HG02943 (cell line): Measurements from ENCODE around the gene SPZ1.
"Not testable (repeated sequence)": the region's sequence is repeated elsewhere in the genome, so short reads cannot be mapped to it uniquely, and the experiment has no call there.

Experiments
- ATAC-seq: cut with Tn5 transposase; IDR thresholded peaks from one replicate; pipeline ENCODE4 v1.9.1; 2021; ENCODE audit warnings: mild to moderate bottlenecking, low read depth, moderate library complexity; ENCODE audit not compliant: unreplicated experiment

The SPZ1 gene

DNA sequence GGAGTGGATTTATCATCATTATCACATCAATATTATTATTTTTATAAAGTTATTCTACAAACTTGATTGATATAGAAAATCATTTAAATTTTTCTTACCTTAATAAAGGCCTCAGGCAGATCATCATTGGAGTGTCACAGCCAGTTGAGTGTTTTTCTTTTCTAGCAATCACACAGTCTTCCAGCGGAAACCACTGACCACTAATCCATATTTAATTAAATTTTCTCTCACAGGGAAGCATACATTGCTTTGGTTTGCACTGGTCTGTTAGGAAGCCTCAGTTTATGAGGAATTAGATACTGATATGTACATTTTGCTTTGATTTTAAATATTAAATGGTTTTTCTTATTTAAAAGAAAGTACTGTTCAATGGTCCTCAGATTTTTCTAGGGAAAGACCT, 6.7 kb downstream of the SPZ1 start:
- ATAC-seq: no peak

DNA sequence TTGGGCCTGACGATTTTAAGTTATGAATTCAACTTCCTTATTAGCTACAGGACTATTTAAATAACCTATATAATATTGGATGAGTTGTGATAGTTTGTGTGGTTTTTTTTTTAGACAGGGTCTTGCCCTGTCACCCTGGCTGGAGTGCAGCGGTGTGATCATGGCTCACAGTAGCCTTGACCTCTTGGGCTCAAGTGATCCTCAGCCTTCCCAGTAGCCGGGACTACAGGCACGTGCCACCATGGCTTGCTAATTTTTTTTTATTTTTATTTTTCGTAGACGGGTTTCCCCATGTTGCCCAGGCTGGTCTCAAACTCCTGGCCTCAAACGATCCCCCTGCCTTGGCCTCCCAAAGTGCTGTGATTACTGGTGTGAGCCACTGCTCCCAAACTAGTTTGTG, 17.6 kb downstream of the SPZ1 start:
- ATAC-seq: no peak

- ATAC-seq: no peak
These were observed 19.3 kb downstream of the SPZ1 start for GRCh38 chr5:80339116-80339515.

DNA sequence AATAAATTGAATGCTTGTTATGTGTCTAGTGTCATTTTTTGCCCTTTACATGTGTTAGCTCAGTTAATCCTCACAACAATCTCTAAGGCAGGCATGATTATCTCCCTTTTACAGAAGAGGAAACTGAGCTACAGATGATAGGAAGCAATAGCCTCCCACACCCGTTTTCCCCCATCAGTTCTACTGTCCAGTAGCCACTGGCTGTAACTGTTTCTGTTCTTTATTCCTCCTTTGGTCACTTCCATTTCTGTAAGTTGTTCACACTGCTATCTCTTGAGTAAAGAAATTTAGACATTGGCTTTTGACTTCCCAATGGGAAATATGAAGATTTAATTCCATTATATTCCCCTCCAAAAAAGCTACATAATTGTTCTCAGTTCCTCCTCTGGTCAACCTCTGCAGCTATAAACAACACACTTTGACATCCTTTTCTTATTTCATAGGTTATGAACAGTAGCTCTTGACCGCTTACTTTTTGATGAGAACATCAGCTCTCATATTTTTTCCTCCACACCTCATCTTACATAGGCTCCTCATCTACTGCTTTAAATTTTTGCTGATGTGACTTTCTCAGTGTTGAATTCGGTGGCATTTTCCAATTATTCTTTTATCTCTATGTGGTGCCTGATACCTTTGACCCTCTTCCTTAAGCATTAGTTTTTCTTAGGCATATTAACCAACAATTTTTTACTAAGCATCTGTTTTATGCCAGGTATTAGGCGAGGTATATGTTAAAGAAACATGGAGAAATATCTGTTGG, 21.4 kb downstream of the SPZ1 start:
- ATAC-seq: no peak

- no peak for ATAC-seq
These were observed 23.3 kb downstream of the SPZ1 start for GRCh38 chr5:80343067-80343466.

- no peak for ATAC-seq
These were observed 26.3 kb downstream of the SPZ1 start for GRCh38 chr5:80346055-80346454.

DNA sequence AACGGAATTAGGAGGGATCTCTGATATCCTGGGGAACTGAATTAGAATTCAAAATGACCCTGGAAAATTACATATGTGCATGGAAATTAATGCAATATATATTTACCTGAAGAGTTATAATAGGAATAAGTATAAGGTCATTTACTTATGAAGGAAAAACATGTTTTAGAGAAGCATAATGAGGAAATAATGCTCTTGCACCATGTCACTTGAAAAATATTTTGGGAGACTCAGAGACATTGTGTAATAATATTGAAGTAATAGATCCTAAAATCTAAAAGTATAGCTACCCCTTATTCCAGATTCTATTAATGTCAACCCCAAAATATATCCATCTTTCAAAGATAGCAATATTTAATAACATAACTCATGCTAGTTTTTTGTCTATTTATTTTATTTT, 28.4 kb downstream of the SPZ1 start:
- no peak for ATAC-seq

DNA sequence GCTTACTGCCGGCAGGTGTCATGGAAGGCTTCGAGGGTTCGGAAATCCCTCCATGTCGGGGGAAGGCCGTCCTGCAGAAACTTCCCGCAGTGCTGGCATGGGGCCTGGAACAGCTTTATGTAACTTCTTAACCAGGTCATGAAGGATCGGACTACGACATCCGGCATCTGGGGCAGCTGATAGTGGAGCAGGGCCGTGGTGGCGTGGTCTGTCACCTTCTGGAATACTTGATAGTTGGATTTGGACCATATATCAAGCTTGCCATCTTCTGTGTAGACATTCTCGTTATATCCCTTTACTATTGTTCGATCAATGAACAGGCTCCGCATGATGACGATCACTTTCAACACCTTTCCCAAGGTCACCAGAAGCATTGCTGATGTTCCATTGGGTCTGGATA, 31.2 kb downstream of the SPZ1 start:
- not testable (repeated sequence) for ATAC-seq

DNA sequence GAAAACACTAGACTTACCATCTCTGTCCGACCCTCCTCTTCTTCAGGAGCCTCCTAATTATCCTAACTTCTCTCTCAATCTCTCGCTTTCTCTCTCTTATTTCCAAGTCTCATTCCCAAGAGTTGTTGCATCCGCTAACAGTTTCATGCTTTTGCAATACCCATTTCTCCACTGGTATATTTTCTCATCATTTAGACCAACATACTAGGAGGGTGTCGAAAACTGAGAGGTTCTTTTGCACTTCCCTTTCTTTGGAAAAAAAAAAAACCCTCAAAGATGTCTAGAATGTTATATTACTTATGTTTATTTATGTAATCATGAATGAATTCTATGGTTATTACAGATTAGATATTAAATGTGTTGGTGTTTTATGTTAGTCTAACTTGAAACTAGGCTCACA, 35.9 kb downstream of the SPZ1 start:
- ATAC-seq: no peak

DNA sequence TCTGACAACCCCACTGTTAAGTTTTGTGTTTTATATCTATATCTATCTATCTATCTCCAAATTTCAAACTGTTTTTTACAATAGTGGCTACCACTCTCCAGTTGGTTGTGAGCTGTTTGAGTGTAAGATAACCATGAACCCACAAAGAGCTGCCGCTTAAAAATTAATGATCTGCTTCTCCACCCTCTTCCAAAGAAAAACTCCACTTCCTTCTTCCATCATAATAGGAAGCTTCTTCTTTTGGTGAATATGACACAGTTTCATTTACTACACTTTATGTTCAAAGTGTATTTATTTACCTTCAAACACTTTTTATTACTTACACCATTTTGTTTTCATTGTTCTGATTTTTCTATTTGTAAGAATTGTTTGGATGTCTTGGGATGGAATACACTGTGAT, 37.9 kb downstream of the SPZ1 start:
- no peak for ATAC-seq

DNA sequence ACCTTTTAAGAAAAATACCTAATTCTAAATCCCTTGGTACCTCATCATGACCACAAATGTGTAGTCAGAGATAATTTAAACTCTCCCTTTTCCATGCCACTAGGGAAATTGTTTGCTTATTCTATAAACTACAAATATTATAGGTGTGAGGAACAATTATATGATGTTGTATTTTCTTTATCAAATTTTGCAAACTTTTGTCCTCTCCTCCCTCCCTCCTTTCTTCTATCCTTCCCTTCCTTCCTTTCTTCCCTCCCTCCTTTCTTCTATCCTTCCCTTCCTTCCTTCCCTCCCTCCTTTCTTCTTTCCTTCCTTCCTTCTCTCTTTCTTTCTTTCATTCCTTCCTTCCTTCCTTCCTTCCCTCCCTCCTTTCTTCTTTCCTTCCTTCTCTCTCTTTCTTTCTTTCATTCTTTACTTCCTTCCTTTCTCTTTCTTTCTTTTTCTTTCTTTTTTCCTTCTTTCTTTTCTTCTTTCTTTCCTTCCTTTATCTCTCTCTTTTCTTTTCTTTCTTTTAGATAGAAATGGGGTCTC, 41.2 kb downstream of the SPZ1 start:
- ATAC-seq: no peak

DNA sequence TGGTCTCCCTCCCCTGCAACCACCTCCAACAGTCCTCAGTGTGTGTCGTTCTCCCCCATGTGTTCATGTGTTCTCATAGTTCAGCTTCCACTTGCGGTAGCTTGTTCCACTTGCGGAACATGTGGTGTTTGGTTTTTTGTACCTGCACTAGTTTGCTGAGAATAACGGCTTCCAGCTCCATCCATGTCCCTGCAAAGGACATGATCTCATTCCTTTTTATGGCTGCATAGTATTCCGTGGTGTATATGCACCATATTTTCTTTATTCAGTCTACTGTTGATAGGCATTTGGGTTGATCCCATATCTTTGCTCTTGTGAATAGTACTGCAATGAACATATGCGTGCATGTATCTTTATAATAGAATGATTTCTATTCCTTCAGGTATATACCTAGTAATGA, 45.1 kb downstream of the SPZ1 start:
- no peak for ATAC-seq

DNA sequence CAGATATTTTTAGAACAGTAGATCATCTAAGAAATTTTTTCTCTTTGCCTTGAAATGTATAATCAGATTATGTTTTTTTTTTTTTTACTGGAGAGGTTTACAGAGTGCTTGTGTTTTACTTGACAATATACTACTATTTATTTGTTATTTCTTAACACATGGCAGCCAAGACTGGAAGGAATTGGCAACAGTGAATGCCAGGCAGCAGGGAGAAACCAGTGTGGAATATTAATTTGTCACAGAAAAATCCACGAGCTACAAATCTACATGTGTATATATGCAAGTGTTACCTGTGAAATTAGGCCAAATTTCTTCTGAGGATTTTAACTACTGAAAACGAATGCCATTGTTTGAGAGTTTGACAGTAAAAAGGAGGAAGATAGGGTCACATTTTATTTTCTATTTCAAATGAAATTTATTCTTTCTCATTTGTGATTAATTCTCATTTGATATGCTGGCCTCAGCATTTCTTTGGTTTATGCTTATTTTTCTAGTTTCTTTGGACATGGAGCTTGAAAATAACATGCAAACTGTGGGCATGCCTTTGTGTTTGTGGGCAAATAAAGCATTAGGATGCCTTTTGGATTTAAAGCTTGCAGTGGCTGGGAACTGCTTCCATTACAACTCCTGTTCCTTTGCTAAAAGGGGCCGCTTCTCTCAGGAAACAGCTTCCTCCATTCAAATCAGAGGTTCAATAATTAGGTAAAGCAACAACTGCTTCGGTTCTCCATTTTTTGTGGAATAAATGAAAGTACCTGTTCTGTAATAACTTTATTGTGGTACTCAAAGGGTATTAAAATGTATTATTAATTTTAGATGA, 49.1 kb downstream of the SPZ1 start:
- no peak for ATAC-seq

- ATAC-seq: no peak
These were observed 49.7 kb downstream of the SPZ1 start for GRCh38 chr5:80369521-80369920.

GRCh38 chr5:80370390-80370789, 50.6 kb downstream of the SPZ1 start:
- no peak for ATAC-seq
